Vagina (tissue), 2 donors: ENCODE data around the gene FAM111A. TPM values are rescaled to one million over a fixed set of nuclear protein-coding genes. Genes with fewer than 3 reads are reported as not detected.

Source experiments
- DNase-seq, 2 donors: peaks; one replicate each; pipeline ENCODE4 v3.0.0-alpha.2; 2017; ENCODE audit errors: extremely low spot score in 2 of 2
- H3K27ac ChIP-seq: fragments of 200-600 bp; sonication (generic); one replicate; pipeline ENCODE4 v1.5.1; 2019
- H3K27me3 ChIP-seq: fragments of 200-600 bp; sonication (generic); one replicate; pipeline ENCODE4 v1.5.1; 2019
- H3K36me3 ChIP-seq, 2 donors: fragments of 200-600 bp; sonication (generic); one replicate each; pipeline ENCODE4 v1.5.1; 2017 to 2019
- H3K4me1 ChIP-seq: fragments of 200-600 bp; sonication (generic); one replicate; pipeline ENCODE4 v1.5.1; 2019
- H3K4me3 ChIP-seq, 2 donors: fragments of 200-600 bp; sonication (generic); 1 replicate in 1 of 2; 2 replicates in 1 of 2; pipeline ENCODE4 v1.5.1; 2016 to 2019
- H3K9me3 ChIP-seq: fragments of 200-600 bp; sonication (generic); one replicate; pipeline ENCODE4 v1.5.1; 2019
- CTCF ChIP-seq, 3 experiments: fragments of 450-650 bp in 2 of 3; fragments of 200-600 bp in 1 of 3; sonication (generic) in 1 of 3; IDR thresholded peaks; one replicate each; pipeline ENCODE4 v1.5.1; 2017 to 2019; ENCODE audit warnings: antibody characterized with exemption in 3 of 3, mild to moderate bottlenecking in 2 of 3, moderate library complexity in 2 of 3
- POLR2A ChIP-seq, 2 donors: fragments of 450-650 bp; IDR thresholded peaks; one replicate each; pipeline ENCODE4 v1.6.1; 2017; ENCODE audit warnings: antibody characterized with exemption in 2 of 2, mild to moderate bottlenecking in 2 of 2, moderate library complexity in 2 of 2
- POLR2AphosphoS5 ChIP-seq, 2 donors: sonication (generic); formaldehyde crosslinking; IDR thresholded peaks; one replicate each; pipeline ENCODE4 v1.9.0; 2017; ENCODE audit warnings: antibody characterized with exemption in 2 of 2, mild to moderate bottlenecking in 2 of 2, low read depth in 1 of 2; ENCODE audit not compliant: insufficient read depth in 1 of 2
- intact Hi-C: fragments of 100-400 bp; cut with DNase I; formaldehyde crosslinking; loops from one replicate; pipeline ENCODE4 v1.15.1; 2023
- total RNA-seq: library from RNA; depleted of rRNA; stranded (reverse); fragments of >200 nt; gene quantifications from one replicate; pipeline ENCODE4 v1.2.3, GENCODE V29; 2016

The FAM111A gene
- total RNA-seq, 1 donor from 2014 or later, result 51.8 TPM

DNA sequence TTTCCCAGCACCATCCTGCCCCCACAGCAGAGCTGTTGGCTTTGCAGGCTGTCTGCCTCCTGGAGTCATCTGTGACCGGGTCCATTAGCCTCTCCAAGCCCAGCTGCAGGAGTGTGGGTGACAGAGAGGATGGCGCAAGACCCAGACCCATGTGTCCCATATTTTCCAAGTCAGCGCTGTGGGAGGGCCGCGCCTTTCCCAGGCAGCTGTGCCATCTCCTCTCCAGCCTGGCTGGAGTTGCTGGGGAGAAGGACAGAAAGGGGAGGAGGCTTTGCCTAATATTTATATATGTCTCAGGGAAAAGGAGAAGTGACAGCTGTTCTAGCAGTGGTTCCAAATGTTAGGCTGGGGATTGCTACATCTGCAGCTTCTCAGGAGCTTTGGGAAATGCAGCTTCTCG lies 44.9 kb downstream of the FAM111A start:
- intact Hi-C loops, result no loop called here
- Histone ChIP-seq H3K27me3 (no peaks in the 10 kb centered on the region), H3K4me1 (peaks cover 26% of the 10 kb centered on the region), H3K4me3 (no peak overlapping the region), H3K36me3 (no peaks in the 10 kb centered on the region), H3K27ac (no peak overlapping the region), H3K9me3 (no peaks in the 10 kb centered on the region)
- peak in 1 of 2 donors; percentile 95 for DNase-seq
- TF ChIP-seq POLR2AphosphoS5 (IDR thresholded peaks at IDR 0.05; ENCODE audit: insufficient read depth in 1 of 2, low read depth in 1 of 2), result peak in 1 of 2 donors; percentile 88
- TF ChIP-seq CTCF (IDR thresholded peaks at IDR 0.05), result no peak

- DNase-seq, result no peak
- intact Hi-C loops, result no loop called here
- no peak overlapping the region for H3K4me3 ChIP-seq
- H3K4me1 ChIP-seq, result peaks cover 26% of the 10 kb centered on the region
- no peaks in the 10 kb centered on the region for H3K36me3 ChIP-seq
- H3K9me3 ChIP-seq, result no peaks in the 10 kb centered on the region
- no peak overlapping the region for H3K27ac ChIP-seq
- TF ChIP-seq POLR2AphosphoS5 (IDR thresholded peaks at IDR 0.05; ENCODE audit: insufficient read depth in 1 of 2, low read depth in 1 of 2), result no peak
- TF ChIP-seq CTCF (IDR thresholded peaks at IDR 0.05), result no peak
- no peak for TF ChIP-seq POLR2A (IDR thresholded peaks at IDR 0.05)
- no peaks in the 10 kb centered on the region for H3K27me3 ChIP-seq
Measured at GRCh38 chr11:59188954-59189353, 46.3 kb downstream of the FAM111A start.

- DNase-seq, result peak in 1 of 2 donors; percentile 46
- no peak overlapping the region for H3K27ac ChIP-seq
- H3K27me3 ChIP-seq, result no peaks in the 10 kb centered on the region
- H3K9me3 ChIP-seq, result no peaks in the 10 kb centered on the region
- peaks cover 26% of the 10 kb centered on the region for H3K4me1 ChIP-seq
- H3K36me3 ChIP-seq, result no peaks in the 10 kb centered on the region
- intact Hi-C loops, result no loop called here
- TF ChIP-seq CTCF (IDR thresholded peaks at IDR 0.05), result no peak
- TF ChIP-seq POLR2AphosphoS5 (IDR thresholded peaks at IDR 0.05; ENCODE audit: insufficient read depth in 1 of 2, low read depth in 1 of 2), result no peak
- no peak for TF ChIP-seq POLR2A (IDR thresholded peaks at IDR 0.05)
- H3K4me3 ChIP-seq, result no peak overlapping the region
Measured at GRCh38 chr11:59189986-59190385, 47.3 kb downstream of the FAM111A start.

- intact Hi-C loops, result no loop called here
- H3K36me3 ChIP-seq, result no peaks in the 10 kb centered on the region
Measured at GRCh38 chr11:59191095-59191494, 48.4 kb downstream of the FAM111A start.

GRCh38 chr11:59191890-59192289 lies 49.2 kb downstream of the FAM111A start:
- intact Hi-C loops, result no loop called here
- H3K4me3 ChIP-seq, result no peak overlapping the region
- H3K4me1 ChIP-seq, result peaks cover 13% of the 10 kb centered on the region
- no peak for DNase-seq
- TF ChIP-seq CTCF (IDR thresholded peaks at IDR 0.05) (no peak), POLR2AphosphoS5 (IDR thresholded peaks at IDR 0.05; ENCODE audit: insufficient read depth in 1 of 2, low read depth in 1 of 2) (no peak), POLR2A (IDR thresholded peaks at IDR 0.05) (no peak)
- no peak overlapping the region for H3K27ac ChIP-seq
- H3K9me3 ChIP-seq, result no peaks in the 10 kb centered on the region
- H3K36me3 ChIP-seq, result no peaks in the 10 kb centered on the region
- H3K27me3 ChIP-seq, result no peaks in the 10 kb centered on the region

More at GRCh38 chr11:59191095-59191494, 48.4 kb downstream of the FAM111A start:
- Histone ChIP-seq H3K4me1 (peaks cover 21% of the 10 kb centered on the region), H3K27me3 (no peaks in the 10 kb centered on the region), H3K4me3 (no peak overlapping the region), H3K27ac (no peak overlapping the region), H3K9me3 (no peaks in the 10 kb centered on the region)
- no peak for DNase-seq
- TF ChIP-seq CTCF (IDR thresholded peaks at IDR 0.05) (no peak), POLR2A (IDR thresholded peaks at IDR 0.05) (no peak)
